Measurements from ENCODE around the gene FICD.

DNA sequence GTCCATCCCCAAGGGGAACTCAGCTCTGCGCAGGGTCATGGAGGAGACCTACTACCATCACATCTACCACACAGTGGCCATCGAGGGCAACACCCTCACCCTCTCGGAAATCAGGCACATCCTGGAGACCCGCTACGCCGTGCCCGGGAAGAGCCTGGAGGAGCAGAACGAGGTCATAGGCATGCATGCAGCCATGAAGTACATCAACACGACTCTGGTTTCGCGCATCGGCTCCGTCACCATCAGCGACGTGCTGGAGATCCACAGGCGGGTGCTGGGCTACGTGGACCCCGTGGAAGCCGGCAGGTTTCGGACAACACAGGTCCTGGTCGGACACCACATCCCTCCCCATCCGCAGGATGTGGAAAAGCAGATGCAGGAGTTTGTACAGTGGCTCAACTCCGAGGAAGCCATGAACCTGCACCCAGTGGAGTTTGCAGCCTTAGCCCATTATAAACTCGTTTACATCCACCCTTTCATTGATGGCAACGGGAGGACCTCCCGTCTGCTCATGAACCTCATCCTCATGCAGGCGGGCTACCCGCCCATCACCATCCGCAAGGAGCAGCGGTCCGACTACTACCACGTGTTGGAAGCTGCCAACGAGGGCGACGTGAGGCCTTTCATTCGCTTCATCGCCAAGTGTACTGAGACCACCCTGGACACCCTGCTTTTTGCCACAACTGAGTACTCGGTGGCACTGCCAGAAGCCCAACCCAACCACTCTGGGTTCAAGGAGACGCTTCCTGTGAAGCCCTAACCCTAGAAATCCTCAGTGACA is 3.8 kb downstream of the FICD start:
- TF ChIP-seq, protein P1, sequence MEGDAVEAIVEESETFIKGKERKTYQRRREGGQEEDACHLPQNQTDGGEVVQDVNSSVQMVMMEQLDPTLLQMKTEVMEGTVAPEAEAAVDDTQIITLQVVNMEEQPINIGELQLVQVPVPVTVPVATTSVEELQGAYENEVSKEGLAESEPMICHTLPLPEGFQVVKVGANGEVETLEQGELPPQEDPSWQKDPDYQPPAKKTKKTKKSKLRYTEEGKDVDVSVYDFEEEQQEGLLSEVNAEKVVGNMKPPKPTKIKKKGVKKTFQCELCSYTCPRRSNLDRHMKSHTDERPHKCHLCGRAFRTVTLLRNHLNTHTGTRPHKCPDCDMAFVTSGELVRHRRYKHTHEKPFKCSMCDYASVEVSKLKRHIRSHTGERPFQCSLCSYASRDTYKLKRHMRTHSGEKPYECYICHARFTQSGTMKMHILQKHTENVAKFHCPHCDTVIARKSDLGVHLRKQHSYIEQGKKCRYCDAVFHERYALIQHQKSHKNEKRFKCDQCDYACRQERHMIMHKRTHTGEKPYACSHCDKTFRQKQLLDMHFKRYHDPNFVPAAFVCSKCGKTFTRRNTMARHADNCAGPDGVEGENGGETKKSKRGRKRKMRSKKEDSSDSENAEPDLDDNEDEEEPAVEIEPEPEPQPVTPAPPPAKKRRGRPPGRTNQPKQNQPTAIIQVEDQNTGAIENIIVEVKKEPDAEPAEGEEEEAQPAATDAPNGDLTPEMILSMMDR (IDR thresholded peaks at IDR 0.05): no peak
- TF ChIP-seq, protein P2, sequence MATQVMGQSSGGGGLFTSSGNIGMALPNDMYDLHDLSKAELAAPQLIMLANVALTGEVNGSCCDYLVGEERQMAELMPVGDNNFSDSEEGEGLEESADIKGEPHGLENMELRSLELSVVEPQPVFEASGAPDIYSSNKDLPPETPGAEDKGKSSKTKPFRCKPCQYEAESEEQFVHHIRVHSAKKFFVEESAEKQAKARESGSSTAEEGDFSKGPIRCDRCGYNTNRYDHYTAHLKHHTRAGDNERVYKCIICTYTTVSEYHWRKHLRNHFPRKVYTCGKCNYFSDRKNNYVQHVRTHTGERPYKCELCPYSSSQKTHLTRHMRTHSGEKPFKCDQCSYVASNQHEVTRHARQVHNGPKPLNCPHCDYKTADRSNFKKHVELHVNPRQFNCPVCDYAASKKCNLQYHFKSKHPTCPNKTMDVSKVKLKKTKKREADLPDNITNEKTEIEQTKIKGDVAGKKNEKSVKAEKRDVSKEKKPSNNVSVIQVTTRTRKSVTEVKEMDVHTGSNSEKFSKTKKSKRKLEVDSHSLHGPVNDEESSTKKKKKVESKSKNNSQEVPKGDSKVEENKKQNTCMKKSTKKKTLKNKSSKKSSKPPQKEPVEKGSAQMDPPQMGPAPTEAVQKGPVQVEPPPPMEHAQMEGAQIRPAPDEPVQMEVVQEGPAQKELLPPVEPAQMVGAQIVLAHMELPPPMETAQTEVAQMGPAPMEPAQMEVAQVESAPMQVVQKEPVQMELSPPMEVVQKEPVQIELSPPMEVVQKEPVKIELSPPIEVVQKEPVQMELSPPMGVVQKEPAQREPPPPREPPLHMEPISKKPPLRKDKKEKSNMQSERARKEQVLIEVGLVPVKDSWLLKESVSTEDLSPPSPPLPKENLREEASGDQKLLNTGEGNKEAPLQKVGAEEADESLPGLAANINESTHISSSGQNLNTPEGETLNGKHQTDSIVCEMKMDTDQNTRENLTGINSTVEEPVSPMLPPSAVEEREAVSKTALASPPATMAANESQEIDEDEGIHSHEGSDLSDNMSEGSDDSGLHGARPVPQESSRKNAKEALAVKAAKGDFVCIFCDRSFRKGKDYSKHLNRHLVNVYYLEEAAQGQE (IDR thresholded peaks at IDR 0.05): no peak
- TF ChIP-seq EP300 (IDR thresholded peaks at IDR 0.05): no peak
- TF ChIP-seq, protein P3, sequence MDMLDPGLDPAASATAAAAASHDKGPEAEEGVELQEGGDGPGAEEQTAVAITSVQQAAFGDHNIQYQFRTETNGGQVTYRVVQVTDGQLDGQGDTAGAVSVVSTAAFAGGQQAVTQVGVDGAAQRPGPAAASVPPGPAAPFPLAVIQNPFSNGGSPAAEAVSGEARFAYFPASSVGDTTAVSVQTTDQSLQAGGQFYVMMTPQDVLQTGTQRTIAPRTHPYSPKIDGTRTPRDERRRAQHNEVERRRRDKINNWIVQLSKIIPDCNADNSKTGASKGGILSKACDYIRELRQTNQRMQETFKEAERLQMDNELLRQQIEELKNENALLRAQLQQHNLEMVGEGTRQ (IDR thresholded peaks at IDR 0.05): no peak
- TF ChIP-seq POLR2AphosphoS2 (conservative IDR thresholded peaks at IDR 0.05; ENCODE audit: low read length): no peak

Measured in A549 (cell line).